H1 (cell line): ENCODE measurements around the gene COL25A1. TPM values are rescaled to one million over a fixed set of nuclear protein-coding genes. Genes with fewer than 3 reads are reported as not detected.

Experiments
- ATF3 ChIP-seq: IDR thresholded peaks from 2 replicates; pipeline ENCODE4 v1.6.1; 2011; ENCODE audit warnings: low read depth, mild to moderate bottlenecking, low read length; ENCODE audit not compliant: insufficient read depth
- CTCF ChIP-seq, 3 experiments: IDR thresholded peaks; 1 replicate in 2 of 3; 2 replicates in 1 of 3; pipeline versions ENCODE4 v1.5.1 to v1.6.1; 2011; ENCODE audit warnings: low read length in 3 of 3, mild to moderate bottlenecking in 3 of 3, inconsistent platforms in 2 of 3, low read depth in 1 of 3, moderate library complexity in 1 of 3; ENCODE audit not compliant: insufficient read depth in 1 of 3; ENCODE audit errors: control extremely low read depth in 1 of 3
- polyA plus RNA-seq, 7 experiments: library from polyadenylated mRNA; depleted of rRNA in 3 of 7; stranded (reverse) in 5 of 7; unstranded in 2 of 7; fragments of >200 nt in 5 of 7; fragments of 200-250 nt in 2 of 7; gene quantifications; 1 replicate in 5 of 7; 2 replicates in 1 of 7; 4 replicates in 1 of 7; pipeline versions ENCODE4 v1.2.1 to v1.2.3, GENCODE V29; 2011 to 2013; ENCODE audit warnings: missing spikeins in 2 of 7, mixed read lengths in 2 of 7
- total RNA-seq: library from RNA; stranded (reverse); fragmentation: NEBNext Ultra II Directional; extraction: Animal tissue kit (Norgen Biotek cat#: 25700); gene quantifications from 2 replicates; pipeline ENCODE4 v1.2.1, GENCODE V29; 2021

The COL25A1 gene
- total and polyA plus RNA-seq, 2 of the 8 experiments (the other 6 are each of a cell fraction or from before 2014, with no cell fraction given), result 1.1 to 8.3 TPM

GRCh38 chr4:108878806-108879205 lies 423.7 kb downstream of the COL25A1 start (continued):
- TF ChIP-seq CTCF (IDR thresholded peaks at IDR 0.05; ENCODE audit: control extremely low read depth in 1 of 3, insufficient read depth in 1 of 3, low read depth in 1 of 3, low read length in 3 of 3) (no peak), ATF3 (no peak)
